ENCODE measurements around the gene SGSM2.

DNA sequence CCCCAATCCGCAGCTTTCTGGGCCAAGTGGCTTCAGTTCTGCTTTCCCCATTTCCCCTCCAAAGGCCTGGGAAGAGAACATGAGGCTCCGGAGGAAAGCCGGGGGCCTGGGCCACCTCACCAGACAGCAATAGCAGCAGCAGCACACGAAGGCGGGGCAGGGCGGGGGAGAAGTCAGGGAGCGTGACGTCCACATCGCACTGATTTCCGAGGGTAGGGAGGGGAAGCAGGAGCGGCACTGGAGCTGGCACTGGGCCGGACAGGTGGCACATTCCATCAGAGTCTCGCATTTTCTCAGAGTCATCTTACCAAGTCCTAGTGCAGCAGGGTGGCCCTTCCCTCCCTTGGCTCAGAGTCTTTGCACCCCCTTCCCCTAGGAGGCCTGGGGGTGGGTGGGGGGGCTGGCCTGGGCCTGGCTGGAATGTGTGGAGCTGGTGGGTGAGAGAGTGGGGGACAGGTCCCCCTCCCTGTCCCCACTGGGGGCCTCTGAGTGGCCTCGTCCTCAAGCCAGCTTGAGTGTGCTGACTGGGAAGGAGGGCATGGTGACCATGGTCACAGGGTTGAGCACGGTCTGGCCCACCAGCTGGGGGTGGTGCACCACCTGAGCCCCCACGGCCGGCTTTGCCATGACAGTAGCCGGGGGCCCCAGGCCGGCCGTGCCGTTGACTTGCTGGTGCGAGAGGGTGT lies 49.2 kb downstream of the SGSM2 start:
- TF ChIP-seq, protein P1, sequence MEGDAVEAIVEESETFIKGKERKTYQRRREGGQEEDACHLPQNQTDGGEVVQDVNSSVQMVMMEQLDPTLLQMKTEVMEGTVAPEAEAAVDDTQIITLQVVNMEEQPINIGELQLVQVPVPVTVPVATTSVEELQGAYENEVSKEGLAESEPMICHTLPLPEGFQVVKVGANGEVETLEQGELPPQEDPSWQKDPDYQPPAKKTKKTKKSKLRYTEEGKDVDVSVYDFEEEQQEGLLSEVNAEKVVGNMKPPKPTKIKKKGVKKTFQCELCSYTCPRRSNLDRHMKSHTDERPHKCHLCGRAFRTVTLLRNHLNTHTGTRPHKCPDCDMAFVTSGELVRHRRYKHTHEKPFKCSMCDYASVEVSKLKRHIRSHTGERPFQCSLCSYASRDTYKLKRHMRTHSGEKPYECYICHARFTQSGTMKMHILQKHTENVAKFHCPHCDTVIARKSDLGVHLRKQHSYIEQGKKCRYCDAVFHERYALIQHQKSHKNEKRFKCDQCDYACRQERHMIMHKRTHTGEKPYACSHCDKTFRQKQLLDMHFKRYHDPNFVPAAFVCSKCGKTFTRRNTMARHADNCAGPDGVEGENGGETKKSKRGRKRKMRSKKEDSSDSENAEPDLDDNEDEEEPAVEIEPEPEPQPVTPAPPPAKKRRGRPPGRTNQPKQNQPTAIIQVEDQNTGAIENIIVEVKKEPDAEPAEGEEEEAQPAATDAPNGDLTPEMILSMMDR (conservative IDR thresholded peaks at IDR 0.05; ENCODE audit: low read depth in 2 of 2) = no peak
- TF ChIP-seq EZH2 (IDR thresholded peaks at IDR 0.05; ENCODE audit: low read depth, unreplicated experiment) = no peak
- TF ChIP-seq POLR2AphosphoS5 (IDR thresholded peaks at IDR 0.05; ENCODE audit: low read depth) = no peak
- TF ChIP-seq EZH2phosphoT487 (IDR thresholded peaks at IDR 0.05; ENCODE audit: unreplicated experiment) = no peak
- no peak for TF ChIP-seq CREB1 (CRISPR knock-in tag; IDR thresholded peaks at IDR 0.05; ENCODE audit: low read depth)
- no peak for TF ChIP-seq JUNB (IDR thresholded peaks at IDR 0.05; ENCODE audit: unreplicated experiment)
- no peak for TF ChIP-seq NANOG (IDR thresholded peaks at IDR 0.05; ENCODE audit: borderline replicate concordance)
- TF ChIP-seq, protein P2, sequence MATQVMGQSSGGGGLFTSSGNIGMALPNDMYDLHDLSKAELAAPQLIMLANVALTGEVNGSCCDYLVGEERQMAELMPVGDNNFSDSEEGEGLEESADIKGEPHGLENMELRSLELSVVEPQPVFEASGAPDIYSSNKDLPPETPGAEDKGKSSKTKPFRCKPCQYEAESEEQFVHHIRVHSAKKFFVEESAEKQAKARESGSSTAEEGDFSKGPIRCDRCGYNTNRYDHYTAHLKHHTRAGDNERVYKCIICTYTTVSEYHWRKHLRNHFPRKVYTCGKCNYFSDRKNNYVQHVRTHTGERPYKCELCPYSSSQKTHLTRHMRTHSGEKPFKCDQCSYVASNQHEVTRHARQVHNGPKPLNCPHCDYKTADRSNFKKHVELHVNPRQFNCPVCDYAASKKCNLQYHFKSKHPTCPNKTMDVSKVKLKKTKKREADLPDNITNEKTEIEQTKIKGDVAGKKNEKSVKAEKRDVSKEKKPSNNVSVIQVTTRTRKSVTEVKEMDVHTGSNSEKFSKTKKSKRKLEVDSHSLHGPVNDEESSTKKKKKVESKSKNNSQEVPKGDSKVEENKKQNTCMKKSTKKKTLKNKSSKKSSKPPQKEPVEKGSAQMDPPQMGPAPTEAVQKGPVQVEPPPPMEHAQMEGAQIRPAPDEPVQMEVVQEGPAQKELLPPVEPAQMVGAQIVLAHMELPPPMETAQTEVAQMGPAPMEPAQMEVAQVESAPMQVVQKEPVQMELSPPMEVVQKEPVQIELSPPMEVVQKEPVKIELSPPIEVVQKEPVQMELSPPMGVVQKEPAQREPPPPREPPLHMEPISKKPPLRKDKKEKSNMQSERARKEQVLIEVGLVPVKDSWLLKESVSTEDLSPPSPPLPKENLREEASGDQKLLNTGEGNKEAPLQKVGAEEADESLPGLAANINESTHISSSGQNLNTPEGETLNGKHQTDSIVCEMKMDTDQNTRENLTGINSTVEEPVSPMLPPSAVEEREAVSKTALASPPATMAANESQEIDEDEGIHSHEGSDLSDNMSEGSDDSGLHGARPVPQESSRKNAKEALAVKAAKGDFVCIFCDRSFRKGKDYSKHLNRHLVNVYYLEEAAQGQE (IDR thresholded peaks at IDR 0.05; ENCODE audit: unreplicated experiment) = no peak
- no peak for TF ChIP-seq ZNF331 (CRISPR knock-in tag; IDR thresholded peaks at IDR 0.05; ENCODE audit: low read depth)
